Kidney (tissue), 22 donors: Measurements from ENCODE around the gene ALCAM. TPM values are rescaled to one million over a fixed set of nuclear protein-coding genes. Genes with fewer than 3 reads are reported as not detected.

Experiments
- DNase-seq, 5 donors: peaks; one replicate each; pipeline ENCODE4 v3.0.0-alpha.2; 2013 to 2020
- FAIRE-seq: peaks from 2 replicates; lab custom pipeline; 2012; peaks lifted over from hg19 to GRCh38; lab: Jason Lieb, UNC
- H3K27ac ChIP-seq, 2 donors: one replicate each; pipeline ENCODE4 v1.7.0; 2013; ENCODE audit warnings: low read depth in 2 of 2, low read length in 2 of 2, inconsistent platforms in 1 of 2
- H3K27me3 ChIP-seq: one replicate; pipeline ENCODE4 v1.7.1; 2013; ENCODE audit warnings: low read length, inconsistent platforms; ENCODE audit not compliant: control insufficient read depth, insufficient read depth
- H3K36me3 ChIP-seq, 3 donors: one replicate each; pipeline versions ENCODE4 v1.7.0 to v1.7.1; 2013; ENCODE audit warnings: low read length in 3 of 3, control low read depth in 1 of 3, inconsistent platforms in 1 of 3; ENCODE audit not compliant: insufficient read depth in 3 of 3, control insufficient read depth in 2 of 3
- H3K4me1 ChIP-seq, 3 donors: one replicate each; pipeline versions ENCODE4 v1.7.0 to v1.7.1; 2013; ENCODE audit warnings: low read length in 3 of 3, inconsistent platforms in 1 of 3, low read depth in 1 of 3; ENCODE audit not compliant: control insufficient read depth in 2 of 3, insufficient read depth in 2 of 3
- H3K4me3 ChIP-seq, 3 donors: one replicate each; pipeline versions ENCODE4 v1.7.0 to v1.8.1; 2013; ENCODE audit warnings: low read length in 3 of 3, control low read depth in 1 of 3, inconsistent platforms in 1 of 3
- H3K9ac ChIP-seq, 3 donors: one replicate each; pipeline versions ENCODE4 v1.7.0 to v1.7.1; 2013; ENCODE audit warnings: low read length in 3 of 3, control low read depth in 1 of 3, inconsistent platforms in 1 of 3
- H3K9me3 ChIP-seq, 3 donors: one replicate each; pipeline versions ENCODE4 v1.7.0 to v1.7.1; 2013; ENCODE audit warnings: low read length in 3 of 3, control low read depth in 1 of 3, inconsistent platforms in 1 of 3; ENCODE audit not compliant: control insufficient read depth in 2 of 3, insufficient read depth in 1 of 3
- intact Hi-C: fragments of 100-400 bp; cut with DNase I; formaldehyde crosslinking; loops from one replicate; pipeline ENCODE4 v1.11.1; 2022
- long read RNA-seq, 10 donors: library from polyadenylated mRNA in 1 of 10; unstranded in 1 of 10; transcript quantifications; one replicate each; pipeline ENCODE4 v2.0.0 and lab custom pipeline, GENCODE V29; 2021 to 2026
- polyA plus RNA-seq: library from polyadenylated mRNA; stranded (reverse); fragments of 350-450 nt; fragmentation: Illumina TruSeq; extraction: RNeasy Lipid Tissue Mini Kit (QIAGEN cat#74804); gene quantifications from one replicate; pipeline ENCODE4 v1.2.3, GENCODE V29; 2014; ENCODE audit warnings: low read depth, low replicate concordance; ENCODE audit not compliant: insufficient read depth
- total RNA-seq: library from RNA; stranded (reverse); fragmentation: NEBNext Ultra II Directional; extraction: Animal tissue kit (Norgen Biotek cat#: 25700); gene quantifications from one replicate; pipeline ENCODE4 v1.2.1, GENCODE V29; 2021
- TF ChIP-seq, protein P1 (sequence below): IDR thresholded peaks from 3 replicates; pipeline ENCODE4 v1.5.1; 2012; ENCODE audit warnings: mild to moderate bottlenecking, moderate library complexity, borderline replicate concordance; ENCODE audit not compliant: insufficient read depth; ENCODE audit errors: extremely low read depth
- donor health status: control.
- donor health status: control.
- donor health status: control.
- donor health status: control.
- donor health status: control.
- donor health status: DM: yes; HTN: yes; CAD: no.
- donor health status: Normal renal cell carcinoma (clear cell type).

ALCAM gene
- 36.4 TPM for total RNA-seq
- polyA plus RNA-seq = 15.1 TPM
- long read RNA-seq, donor 1, full-length matches to known transcripts = 10 of 10 reads
- long read RNA-seq, donor 1, partial matches to known transcripts = 0 of 10 reads
- long read RNA-seq, donor 1, other reads (novel, unspliced or antisense) = 0 of 10 reads
- long read RNA-seq, donor 2, full-length matches to known transcripts = 8 of 8 reads
- long read RNA-seq, donor 2, partial matches to known transcripts = 0 of 8 reads
- long read RNA-seq, donor 2, other reads (novel, unspliced or antisense) = 0 of 8 reads
- long read RNA-seq, donor 3, full-length matches to known transcripts = 8 of 8 reads
- long read RNA-seq, donor 3, partial matches to known transcripts = 0 of 8 reads
- long read RNA-seq, donor 3, other reads (novel, unspliced or antisense) = 0 of 8 reads
- long read RNA-seq, donor 4, full-length matches to known transcripts = 4 of 9 reads
- long read RNA-seq, donor 4, partial matches to known transcripts = 5 of 9 reads
- long read RNA-seq, donor 4, other reads (novel, unspliced or antisense) = 0 of 9 reads
- long read RNA-seq, donor 5, full-length matches to known transcripts = 1 of 8 reads
- long read RNA-seq, donor 5, partial matches to known transcripts = 7 of 8 reads
- long read RNA-seq, donor 5, other reads (novel, unspliced or antisense) = 0 of 8 reads
- long read RNA-seq, donor 6, full-length matches to known transcripts = 9 of 9 reads
- long read RNA-seq, donor 6, partial matches to known transcripts = 0 of 9 reads
- long read RNA-seq, donor 6, other reads (novel, unspliced or antisense) = 0 of 9 reads
- long read RNA-seq, donor 7, full-length matches to known transcripts = 11 of 21 reads
- long read RNA-seq, donor 7, partial matches to known transcripts = 4 of 21 reads
- long read RNA-seq, donor 7, other reads (novel, unspliced or antisense) = 6 of 21 reads
- long read RNA-seq, donor 8, full-length matches to known transcripts = 11 of 11 reads
- long read RNA-seq, donor 8, partial matches to known transcripts = 0 of 11 reads
- long read RNA-seq, donor 8, other reads (novel, unspliced or antisense) = 0 of 11 reads
- long read RNA-seq, donor 9, full-length matches to known transcripts = 4 of 9 reads
- long read RNA-seq, donor 9, partial matches to known transcripts = 5 of 9 reads
- long read RNA-seq, donor 9, other reads (novel, unspliced or antisense) = 0 of 9 reads
- long read RNA-seq, donor 10, full-length matches to known transcripts = 10 of 10 reads
- long read RNA-seq, donor 10, partial matches to known transcripts = 0 of 10 reads
- long read RNA-seq, donor 10, other reads (novel, unspliced or antisense) = 0 of 10 reads

DNA sequence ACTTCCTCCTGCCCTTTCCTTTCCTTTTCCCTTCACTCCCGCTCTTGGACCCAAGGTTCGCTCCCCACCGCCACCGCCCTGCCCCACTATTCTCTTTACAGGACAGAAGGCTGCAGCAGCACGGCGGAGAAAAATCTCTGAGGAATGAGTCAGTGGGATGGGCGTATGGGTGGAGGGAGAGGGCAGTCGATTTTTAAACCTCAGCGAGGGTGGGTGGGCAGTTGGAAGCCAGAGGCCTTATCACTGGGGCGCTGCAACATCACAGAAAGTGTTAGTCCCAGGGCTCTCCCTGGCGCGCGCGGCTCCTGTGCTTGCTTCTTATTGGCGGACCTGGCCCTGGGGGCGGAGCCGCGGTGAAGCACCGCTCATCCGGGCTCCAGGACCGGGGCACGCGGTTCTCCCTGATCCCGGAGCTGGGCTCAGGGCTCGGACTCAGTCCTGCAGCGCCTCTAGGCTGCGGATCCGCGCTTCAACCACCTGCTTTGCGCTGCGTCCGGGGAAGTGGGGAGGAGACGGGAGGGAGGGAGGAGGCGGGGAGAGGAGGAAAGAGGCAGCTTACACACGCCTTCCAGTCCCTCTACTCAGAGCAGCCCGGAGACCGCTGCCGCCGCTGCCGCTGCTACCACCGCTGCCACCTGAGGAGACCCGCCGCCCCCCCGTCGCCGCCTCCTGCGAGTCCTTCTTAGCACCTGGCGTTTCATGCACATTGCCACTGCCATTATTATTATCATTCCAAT is at the start of gene ALCAM:
Gene ALCAM, plus strand, starts transcription at position 584 of the 737 bp plus-strand sequence.
- H3K9me3 ChIP-seq = no peaks in the 10 kb centered on the region
- no peaks in the 10 kb centered on the region for H3K27me3 ChIP-seq
- H3K4me1 ChIP-seq = peaks cover 0 to 5% (median 3%) of the 10 kb centered on the region in 3 donors
- no peak for FAIRE-seq
- H3K27ac ChIP-seq = peak within 1 kb of the TSS; percentile 88 to 89
- intact Hi-C loops = no loop called here
- TF ChIP-seq, protein P1, sequence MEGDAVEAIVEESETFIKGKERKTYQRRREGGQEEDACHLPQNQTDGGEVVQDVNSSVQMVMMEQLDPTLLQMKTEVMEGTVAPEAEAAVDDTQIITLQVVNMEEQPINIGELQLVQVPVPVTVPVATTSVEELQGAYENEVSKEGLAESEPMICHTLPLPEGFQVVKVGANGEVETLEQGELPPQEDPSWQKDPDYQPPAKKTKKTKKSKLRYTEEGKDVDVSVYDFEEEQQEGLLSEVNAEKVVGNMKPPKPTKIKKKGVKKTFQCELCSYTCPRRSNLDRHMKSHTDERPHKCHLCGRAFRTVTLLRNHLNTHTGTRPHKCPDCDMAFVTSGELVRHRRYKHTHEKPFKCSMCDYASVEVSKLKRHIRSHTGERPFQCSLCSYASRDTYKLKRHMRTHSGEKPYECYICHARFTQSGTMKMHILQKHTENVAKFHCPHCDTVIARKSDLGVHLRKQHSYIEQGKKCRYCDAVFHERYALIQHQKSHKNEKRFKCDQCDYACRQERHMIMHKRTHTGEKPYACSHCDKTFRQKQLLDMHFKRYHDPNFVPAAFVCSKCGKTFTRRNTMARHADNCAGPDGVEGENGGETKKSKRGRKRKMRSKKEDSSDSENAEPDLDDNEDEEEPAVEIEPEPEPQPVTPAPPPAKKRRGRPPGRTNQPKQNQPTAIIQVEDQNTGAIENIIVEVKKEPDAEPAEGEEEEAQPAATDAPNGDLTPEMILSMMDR = peak; percentile 43
- peak within 1 kb of the TSS; percentile 65 to 86 (median 77) for H3K9ac ChIP-seq
- peak; percentile 97 to 98 (median 97) for DNase-seq
- H3K36me3 ChIP-seq = no peaks in the 10 kb centered on the region
- H3K4me3 ChIP-seq = peak within 1 kb of the TSS; percentile 84 to 98 (median 92)

DNA sequence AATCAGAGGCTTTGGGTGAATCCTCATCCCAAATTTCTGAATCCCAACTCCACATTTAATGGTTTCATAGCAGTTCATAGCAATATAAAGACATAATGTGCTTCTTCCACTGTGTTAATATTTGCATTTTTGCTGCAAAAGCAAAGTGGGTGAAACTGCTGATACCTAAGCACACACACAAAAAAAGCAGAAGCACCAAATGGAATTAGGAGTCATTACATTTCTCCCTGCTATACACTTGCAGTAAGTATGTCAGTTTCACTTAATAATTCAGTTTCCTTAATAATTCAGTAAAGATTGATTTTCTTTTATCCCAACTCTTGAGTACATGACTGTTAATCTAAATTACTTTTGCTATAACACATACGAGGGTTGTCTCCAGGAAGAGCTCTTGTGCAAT is 48.9 kb upstream of the ALCAM start:
- Histone ChIP-seq H3K27ac (no peak overlapping the region), H3K36me3 (no peaks in the 10 kb centered on the region), H3K4me3 (no peak overlapping the region), H3K27me3 (no peaks in the 10 kb centered on the region), H3K9me3 (no peaks in the 10 kb centered on the region), H3K4me1 (no peaks in the 10 kb centered on the region), H3K9ac (no peak overlapping the region)
- intact Hi-C loops = no loop called here
- TF ChIP-seq, protein P1 = no peak
- no peak for FAIRE-seq
- no peak for DNase-seq

DNA sequence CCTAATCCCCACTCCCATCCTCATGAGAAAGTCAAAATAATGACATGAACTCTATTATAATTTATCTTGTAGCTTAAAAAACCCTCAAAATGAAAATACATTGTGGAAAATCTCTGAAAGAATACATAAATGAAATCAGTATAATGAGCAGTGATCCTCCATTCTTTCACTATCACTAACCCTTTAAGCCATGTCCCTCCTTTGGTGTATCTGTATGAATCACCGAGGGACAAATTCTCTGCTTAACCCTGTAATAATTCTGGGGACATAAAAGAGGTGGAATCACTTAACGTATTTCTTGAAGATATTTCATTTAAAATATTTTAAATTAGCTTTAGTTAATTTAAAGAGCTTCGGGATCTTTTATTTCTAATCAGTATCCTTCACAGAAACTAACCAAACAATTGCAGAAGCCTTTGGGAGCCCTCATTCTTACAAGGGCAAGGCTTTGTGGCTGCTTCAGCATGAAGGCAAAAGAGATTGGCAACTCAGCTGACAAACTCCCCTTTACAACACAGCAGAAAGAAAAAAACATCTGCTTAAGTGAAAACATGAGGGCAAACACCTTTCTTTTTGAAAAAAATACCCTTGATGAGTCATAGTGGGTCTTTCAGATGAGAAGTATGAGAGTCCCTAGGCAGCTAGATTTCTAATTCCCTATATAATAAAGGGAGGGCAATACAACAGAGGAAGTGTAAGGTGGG is 44.0 kb upstream of the ALCAM start:
- Histone ChIP-seq H3K9ac (no peak overlapping the region), H3K9me3 (no peaks in the 10 kb centered on the region), H3K4me1 (no peaks in the 10 kb centered on the region), H3K4me3 (no peak overlapping the region), H3K27ac (no peak overlapping the region), H3K27me3 (no peaks in the 10 kb centered on the region), H3K36me3 (no peaks in the 10 kb centered on the region)
- TF ChIP-seq, protein P1 = no peak
- intact Hi-C loops = no loop called here
- FAIRE-seq = no peak
- no peak for DNase-seq
